IMR-90 (cell line): ENCODE results near the gene KRTAP1-5. TPM values are rescaled to one million over a fixed set of nuclear protein-coding genes. Genes with fewer than 3 reads are reported as not detected.

Experiments
- ATAC-seq: fragments of 200-7000 bp; cut with Tn5 transposase; 2 replicates; pipeline ENCODE4 v1.9.1; 2020; ENCODE audit warnings: low read depth, mild to moderate bottlenecking, moderate library complexity
- BruUV-seq: library from RNA; stranded (reverse); fragments of 400-500 nt; replicated peaks from 2 replicates; lab custom pipeline; 2021; lab: Mats Ljungman, UMichigan
- CTCF ChIA-PET: fragments of 300-600 bp; formaldehyde crosslinking; extraction: SDS; loops from one replicate; lab custom pipeline; 2021; ENCODE audit warnings: antibody characterized with exemption; lab: Yijun Ruan, JAX
- POLR2A ChIA-PET: fragments of 300-600 bp; sonication (Branson Sonifier 250); formaldehyde crosslinking; loops from one replicate; lab custom pipeline; 2022; ENCODE audit warnings: antibody characterized with exemption; ENCODE audit not compliant: unreplicated experiment; lab: Charles Lee
- DNase-seq: peaks from one replicate; pipeline ENCODE4 v3.0.0; 2013
- H2AFZ ChIP-seq: replicated peaks from 2 replicates; pipeline ENCODE3; 2013; ENCODE audit warnings: low read length, mild to moderate bottlenecking; ENCODE audit not compliant: poor library complexity
- H2AK5ac ChIP-seq: 2 replicates; pipeline ENCODE4 v1.6.1; 2013; ENCODE audit warnings: low read depth, low read length, inconsistent platforms
- H2AK9ac ChIP-seq: replicated peaks from 2 replicates; pipeline ENCODE3; 2013; ENCODE audit warnings: mild to moderate bottlenecking, low read depth, low read length, moderate library complexity; ENCODE audit not compliant: poor library complexity
- H2BK120ac ChIP-seq: 2 replicates; pipeline ENCODE4 v1.6.1; 2013; ENCODE audit warnings: low read depth, low read length, inconsistent platforms
- H2BK15ac ChIP-seq: 3 replicates; pipeline ENCODE4 v1.6.1; 2013; ENCODE audit warnings: low read depth, low read length, inconsistent platforms
- H2BK20ac ChIP-seq: 2 replicates; pipeline ENCODE4 v1.6.1; 2013; ENCODE audit warnings: low read depth, mild to moderate bottlenecking, inconsistent platforms, low read length, moderate library complexity
- H2BK5ac ChIP-seq: 2 replicates; pipeline ENCODE4 v1.6.1; 2013; ENCODE audit warnings: mild to moderate bottlenecking, low read depth, low read length, inconsistent platforms; ENCODE audit not compliant: poor library complexity, severe bottlenecking
- H3K14ac ChIP-seq: replicated peaks from 2 replicates; pipeline ENCODE4 v1.6.1; 2013; ENCODE audit warnings: low read depth, low read length, inconsistent platforms
- H3K18ac ChIP-seq: 2 replicates; pipeline ENCODE4 v1.6.1; 2013; ENCODE audit warnings: low read depth, low read length, control low read depth
- H3K23ac ChIP-seq: 2 replicates; pipeline ENCODE4 v1.6.1; 2013; ENCODE audit warnings: low read depth, low read length, inconsistent platforms
- H3K27ac ChIP-seq: 2 replicates; pipeline ENCODE4 v1.5.1; 2013; ENCODE audit warnings: mild to moderate bottlenecking, control low read depth, low read length; ENCODE audit not compliant: insufficient read depth
- H3K27me3 ChIP-seq: 2 replicates; pipeline ENCODE4 v1.6.1; 2013; ENCODE audit warnings: low read length; ENCODE audit not compliant: control insufficient read depth, insufficient read depth
- H3K36me3 ChIP-seq: 2 replicates; pipeline ENCODE4 v1.6.1; 2013; ENCODE audit warnings: low read length, mixed read lengths; ENCODE audit not compliant: control insufficient read depth, insufficient read depth
- H3K4ac ChIP-seq: 2 replicates; pipeline ENCODE4 v1.6.1; 2013; ENCODE audit warnings: low read depth, low read length, inconsistent platforms
- H3K4me1 ChIP-seq: 2 replicates; pipeline ENCODE4 v1.6.1; 2013; ENCODE audit warnings: low read length, mixed read lengths; ENCODE audit not compliant: control insufficient read depth, insufficient read depth
- H3K4me2 ChIP-seq: 2 replicates; pipeline ENCODE4 v1.6.1; 2013; ENCODE audit warnings: low read depth, mild to moderate bottlenecking, control low read depth, low read length, moderate library complexity
- H3K4me3 ChIP-seq: 2 replicates; pipeline ENCODE4 v1.5.1; 2013; ENCODE audit warnings: low read depth, mild to moderate bottlenecking, control low read depth, low read length, moderate library complexity; ENCODE audit not compliant: insufficient read depth
- H3K56ac ChIP-seq: 2 replicates; pipeline ENCODE4 v1.6.1; 2013; ENCODE audit warnings: low read length, inconsistent platforms; ENCODE audit not compliant: insufficient read depth; ENCODE audit errors: extremely low read depth
- H3K79me1 ChIP-seq, 2 experiments: 2 replicates each; pipeline ENCODE4 v1.6.1; 2013; ENCODE audit warnings: low read length in 2 of 2, inconsistent platforms in 1 of 2, low read depth in 1 of 2
- H3K9ac ChIP-seq: 2 replicates; pipeline ENCODE4 v1.6.1; 2013; ENCODE audit warnings: low read depth, low read length, control low read depth
- H3K9me1 ChIP-seq: 2 replicates; pipeline ENCODE4 v1.6.1; 2013; ENCODE audit warnings: low read length, inconsistent platforms; ENCODE audit not compliant: insufficient read depth
- H3K9me3 ChIP-seq: 2 replicates; pipeline ENCODE4 v1.6.1; 2013; ENCODE audit warnings: low read length; ENCODE audit not compliant: control insufficient read depth, insufficient read depth
- H4K20me1 ChIP-seq: 2 replicates; pipeline ENCODE4 v1.6.1; 2013; ENCODE audit warnings: low read length, inconsistent platforms; ENCODE audit not compliant: insufficient read depth
- H4K5ac ChIP-seq: 2 replicates; pipeline ENCODE4 v1.6.1; 2013; ENCODE audit warnings: mild to moderate bottlenecking, low read depth, low read length, control low read depth
- H4K8ac ChIP-seq, 2 experiments: 2 replicates each; pipeline ENCODE4 v1.6.1; 2013; ENCODE audit warnings: low read depth in 2 of 2, low read length in 2 of 2, control low read depth in 1 of 2, inconsistent platforms in 1 of 2
- H4K91ac ChIP-seq: 2 replicates; pipeline ENCODE4 v1.6.1; 2013; ENCODE audit warnings: low read depth, low read length, inconsistent platforms; ENCODE audit not compliant: insufficient read depth
- BHLHE40 ChIP-seq: fragments of 150-350 bp; IDR thresholded peaks from 2 replicates; pipeline ENCODE4 v1.6.1; 2016; ENCODE audit warnings: mild to moderate bottlenecking, low read depth, low read length
- CEBPB ChIP-seq: IDR thresholded peaks from 2 replicates; pipeline ENCODE4 v1.6.1; 2012; ENCODE audit warnings: low read depth, low read length, improper control_type of control experiment
- CHD1 ChIP-seq: IDR thresholded peaks from 2 replicates; pipeline ENCODE4 v1.6.1; 2012; ENCODE audit warnings: low read depth, low read length, improper control_type of control experiment
- CTCF ChIP-seq: conservative IDR thresholded peaks from 2 replicates; pipeline ENCODE4 v1.5.1; 2012; ENCODE audit warnings: mild to moderate bottlenecking, low read depth, low read length, improper control_type of control experiment
- ELK1 ChIP-seq: fragments of 150-350 bp; IDR thresholded peaks from 2 replicates; pipeline ENCODE4 v1.6.1; 2016; ENCODE audit warnings: low read depth, mild to moderate bottlenecking, low read length, moderate library complexity, borderline replicate concordance
- FOS ChIP-seq: fragments of 150-350 bp; IDR thresholded peaks from 2 replicates; pipeline ENCODE4 v1.6.1; 2016; ENCODE audit warnings: low read depth, low read length
- MAFK ChIP-seq: IDR thresholded peaks from 2 replicates; pipeline ENCODE4 v1.6.1; 2012; ENCODE audit warnings: low read depth, low read length, improper control_type of control experiment
- MAZ ChIP-seq: IDR thresholded peaks from 2 replicates; pipeline ENCODE4 v1.6.1; 2012; ENCODE audit warnings: low read depth, mild to moderate bottlenecking, low read length, improper control_type of control experiment, moderate library complexity, borderline replicate concordance
- MXI1 ChIP-seq: IDR thresholded peaks from 2 replicates; pipeline ENCODE4 v1.6.1; 2012; ENCODE audit warnings: low read depth, mild to moderate bottlenecking, low read length, moderate library complexity, borderline replicate concordance
- NFE2L2 ChIP-seq: fragments of 150-350 bp; IDR thresholded peaks from 2 replicates; pipeline ENCODE4 v1.6.1; 2016; ENCODE audit warnings: low read depth, mild to moderate bottlenecking, low read length
- POLR2A ChIP-seq: IDR thresholded peaks from 2 replicates; pipeline ENCODE4 v1.6.1; 2012; ENCODE audit warnings: mild to moderate bottlenecking, low read depth, low read length
- RAD21 ChIP-seq: IDR thresholded peaks from 2 replicates; pipeline ENCODE4 v1.6.1; 2012; ENCODE audit warnings: low read length, improper control_type of control experiment
- RCOR1 ChIP-seq: IDR thresholded peaks from 2 replicates; pipeline ENCODE4 v1.6.1; 2012; ENCODE audit warnings: mild to moderate bottlenecking, low read length, improper control_type of control experiment; ENCODE audit not compliant: insufficient replicate concordance
- RFX5 ChIP-seq: IDR thresholded peaks from 2 replicates; pipeline ENCODE4 v1.8.0; 2012; ENCODE audit warnings: low read depth, mild to moderate bottlenecking, low read length, moderate library complexity
- SMC3 ChIP-seq: fragments of 150-350 bp; IDR thresholded peaks from 2 replicates; pipeline ENCODE4 v1.6.1; 2016; ENCODE audit warnings: low read depth, mild to moderate bottlenecking, antibody characterized with exemption, low read length, moderate library complexity
- USF2 ChIP-seq: fragments of 150-350 bp; IDR thresholded peaks from 2 replicates; pipeline ENCODE4 v1.6.1; 2017; ENCODE audit warnings: mild to moderate bottlenecking, antibody characterized with exemption, low read length, low read depth
- WGBS, 2 experiments: methylation state at CpG; one replicate each; pipeline versions ENCODE4 v1.1.5 to v1.1.7; 2013; ENCODE audit warnings: missing lambda C conversion rate in 2 of 2; ENCODE audit not compliant: insufficient read length in 1 of 2; ENCODE audit errors: extremely low coverage in 2 of 2; 5-methylcytosine and 5-hydroxymethylcytosine counted together
- dilution Hi-C: fragments of 300-500 bp; cut with HindIII; formaldehyde crosslinking; loops from one replicate; pipeline ENCODE4 v1.14.3; 2018; ENCODE audit warnings: low sequenced_read_pairs; ENCODE audit not compliant: unreplicated experiment
- in situ Hi-C: fragments of 300-500 bp; cut with MboI; formaldehyde crosslinking; loops from 3 replicates; pipeline ENCODE4 v1.14.3; 2019; ENCODE audit warnings: low sequenced_read_pairs, inconsistent platforms, mixed read lengths
- intact Hi-C: fragments of 100-400 bp; cut with micrococcal nuclease; formaldehyde crosslinking; loops from 2 replicates; pipeline ENCODE4 v1.10.0; 2022
- polyA plus RNA-seq, 3 experiments: library from polyadenylated mRNA; depleted of rRNA; stranded (reverse); fragments of >200 nt; gene quantifications; 2 replicates each; pipeline ENCODE4 v1.2.3, GENCODE V29; 2012; ENCODE audit warnings: low replicate concordance in 1 of 3
- total RNA-seq: library from RNA; depleted of rRNA; stranded (reverse); fragments of >200 nt; gene quantifications from 2 replicates; pipeline ENCODE4 v1.2.3, GENCODE V29; 2012

The KRTAP1-5 gene
- total and polyA plus RNA-seq, 2 of the 4 experiments (the other 2 are of a cell fraction) = 27.0 to 34.8 TPM

- CTCF ChIA-PET = no interaction called here
- no TSS peak for BruUV-seq
Measured at GRCh38 chr17:41037853-41038350, 10.9 kb upstream of the KRTAP1-5 start.

More at GRCh38 chr17:41037853-41038350, 10.9 kb upstream of the KRTAP1-5 start:
- POLR2A ChIA-PET = no interaction called here
- Histone ChIP-seq H2BK5ac (no peak overlapping the region), H3K27ac (no peak overlapping the region), H4K5ac (no peak overlapping the region), H2AK9ac (no peak overlapping the region), H2AK5ac (no peak overlapping the region), H3K23ac (no peak overlapping the region), H3K4me3 (no peak overlapping the region), H4K91ac (no peak overlapping the region), H3K9ac (no peak overlapping the region), H3K18ac (no peak overlapping the region), H3K79me1 (no peaks in the 10 kb centered on the region), H3K4me1 (peaks cover 2% of the 10 kb centered on the region; the same call in 1 of the 2 replicates), H3K27me3 (no peaks in the 10 kb centered on the region), H2BK15ac (no peak overlapping the region), H3K9me1 (0 out of 2 replicates have a peak, but pooled peaks cover 2% of the 10 kb centered on the region), H4K20me1 (no peaks in the 10 kb centered on the region), H3K4me2 (no peak overlapping the region), H3K4ac (no peak overlapping the region), H3K14ac (no peak overlapping the region), H2AFZ (no peak overlapping the region), H2BK120ac (no peak overlapping the region), H3K56ac (no peak overlapping the region), H4K8ac (no peak overlapping the region), H2BK20ac (no peak overlapping the region), H3K36me3 (no peaks in the 10 kb centered on the region), H3K9me3 (no peaks in the 10 kb centered on the region)
- ATAC-seq = no peak
- in situ Hi-C loops = no loop called here
- intact Hi-C loops = no loop called here
- no peak for TF ChIP-seq MAZ
- TF ChIP-seq SMC3 = no peak
- no peak for TF ChIP-seq BHLHE40
- TF ChIP-seq RAD21 = no peak
- no peak for TF ChIP-seq RFX5
- no peak for TF ChIP-seq RCOR1
- TF ChIP-seq CTCF = no peak
- no peak for TF ChIP-seq FOS
- no peak for TF ChIP-seq USF2
- TF ChIP-seq CEBPB = no peak
- TF ChIP-seq NFE2L2 = no peak
- TF ChIP-seq MXI1 = no peak
- TF ChIP-seq POLR2A = no peak
- no peak for TF ChIP-seq CHD1
- no peak for TF ChIP-seq MAFK
- TF ChIP-seq ELK1 = no peak
- no CpG with 5 or more reads among the region's 2 CpGs for WGBS, 2 experiments
- dilution Hi-C loops = no loop called here
- no peak for DNase-seq
